ENCODE results near the gene OR5A2. TPM values are rescaled to one million over a fixed set of nuclear protein-coding genes. Genes with fewer than 3 reads are reported as not detected.

OR5A2 gene
- total RNA-seq (not detected), polyA plus RNA-seq (not detected), total RNA-seq (not detected)

DNA sequence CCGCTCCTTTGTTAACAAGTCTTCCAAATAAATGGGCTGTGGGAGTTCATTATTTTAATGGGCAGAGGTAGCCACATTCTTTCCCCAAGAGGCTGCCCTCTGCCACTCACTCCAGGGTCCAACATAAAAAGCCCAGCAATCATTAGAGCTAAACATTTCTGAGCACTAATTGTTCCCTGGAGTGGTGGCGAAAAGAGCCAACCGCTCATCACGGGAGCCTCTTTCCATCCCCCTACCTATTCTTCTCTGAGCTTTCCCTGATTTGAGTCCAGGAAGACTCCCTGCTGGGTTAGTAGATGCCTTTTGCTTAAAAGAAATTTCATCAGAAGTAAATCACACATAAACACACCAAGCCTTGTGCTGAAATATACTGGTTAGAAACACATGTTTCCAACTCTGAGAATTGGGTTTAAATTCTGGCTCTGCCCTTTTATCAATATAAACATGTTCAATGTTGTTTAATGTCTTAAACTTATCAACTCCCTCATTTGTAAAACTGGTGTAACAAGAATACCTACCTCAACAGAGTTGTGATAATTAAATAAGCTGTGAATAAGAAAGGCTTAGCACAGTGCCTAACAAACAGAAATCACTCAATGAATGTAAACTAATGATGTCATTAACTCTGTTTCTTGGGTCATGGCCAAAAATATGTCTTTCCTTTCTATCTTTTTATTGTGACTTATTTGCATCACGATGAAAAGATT is at the start of gene OR5A2:
OR5A2 (minus strand) TSS at position 53 of the 707 bp plus-strand sequence. CDS start 3,460 bp downstream, outside the sequence.
- no peaks in the 10 kb centered on the region for H3K9me3 ChIP-seq (ENCODE audit: control insufficient read depth in 2 of 3, low read length in 3 of 3)
- no peaks in the 10 kb centered on the region for H3K36me3 Mint-ChIP-seq
- CTCF ChIA-PET, result no interaction called here
- no peak within 1 kb of the TSS for H3K27ac ChIP-seq (ENCODE audit: low read depth, low read length)
- H3K36me3 ChIP-seq (ENCODE audit: control insufficient read depth in 2 of 3, insufficient read depth in 3 of 3, low read length in 3 of 3), result no peaks in the 10 kb centered on the region
- H3K27me3 ChIP-seq (ENCODE audit: control insufficient read depth in 2 of 2, insufficient read depth in 2 of 2, low read length in 2 of 2), result peaks cover 0 to 1% of the 10 kb centered on the region in 2 donors
- H3K27me3 Mint-ChIP-seq, result peaks cover 4 to 18% (median 10%) of the 10 kb centered on the region in 5 donors
- H3K4me3 Mint-ChIP-seq, result no peak within 1 kb of the TSS
- H3K4me3 ChIP-seq (ENCODE audit: low read length), result no peak within 1 kb of the TSS
- intact Hi-C loops (cut with micrococcal nuclease), result no loop called here
- H3K4me1 Mint-ChIP-seq, result peaks cover 0 to 3% (median 0%) of the 10 kb centered on the region in 7 donors
- no peak within 1 kb of the TSS for H3K27ac Mint-ChIP-seq
- no peak for DNase-seq
- no peaks in the 10 kb centered on the region for H3K4me1 ChIP-seq (ENCODE audit: control insufficient read depth in 2 of 2, insufficient read depth in 2 of 2, low read length in 2 of 2)
- POLR2A ChIA-PET, result no interaction called here
- H3K9me3 Mint-ChIP-seq, result no peaks in the 10 kb centered on the region
- no peak for ATAC-seq

DNA sequence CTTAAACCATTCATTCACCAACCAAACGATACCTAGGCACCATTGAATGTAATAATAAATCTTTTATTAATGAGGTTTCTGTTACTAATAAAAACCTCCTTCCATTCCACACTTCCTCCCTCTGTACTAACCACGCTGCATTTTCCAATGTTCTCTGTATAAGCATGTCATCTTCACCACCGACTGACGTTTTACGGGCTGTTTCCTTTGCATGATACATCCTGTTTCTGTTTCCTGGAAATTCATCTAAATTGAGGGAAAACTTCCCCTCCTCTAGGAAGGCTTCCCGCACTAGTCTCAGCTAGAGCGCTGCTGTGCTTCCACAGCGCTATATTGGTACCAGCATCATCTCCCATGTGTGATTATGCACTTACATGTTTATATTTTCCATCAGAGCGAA is 49.0 kb upstream of the OR5A2 start:
- no peaks in the 10 kb centered on the region for H3K36me3 Mint-ChIP-seq
- no peak for ATAC-seq
- no peaks in the 10 kb centered on the region for H3K27me3 ChIP-seq (ENCODE audit: control insufficient read depth in 2 of 2, insufficient read depth in 2 of 2, low read length in 2 of 2)
- intact Hi-C loops (cut with micrococcal nuclease), result no loop called here
- H3K4me3 ChIP-seq (ENCODE audit: low read length), result no peak overlapping the region
- DNase-seq, result no peak
- no peaks in the 10 kb centered on the region for H3K9me3 ChIP-seq (ENCODE audit: control insufficient read depth in 2 of 3, low read length in 3 of 3)
- no peaks in the 10 kb centered on the region for H3K36me3 ChIP-seq (ENCODE audit: control insufficient read depth in 2 of 3, insufficient read depth in 3 of 3, low read length in 3 of 3)
- ChIA-PET POLR2A (no interaction called here), CTCF (interaction anchor here (0.6 kb wide), 1 partner anchor 46 kb away, joined by 3 read pairs; no protein-coding TSS in a partner anchor)
- H3K27ac Mint-ChIP-seq, result no peak overlapping the region
- peaks cover 8 to 35% (median 15%) of the 10 kb centered on the region in 5 donors for H3K27me3 Mint-ChIP-seq
- no peak overlapping the region for H3K27ac ChIP-seq (ENCODE audit: low read depth, low read length)
- no peak overlapping the region for H3K4me3 Mint-ChIP-seq
- H3K9me3 Mint-ChIP-seq, result no peaks in the 10 kb centered on the region
- H3K4me1 ChIP-seq (ENCODE audit: control insufficient read depth in 2 of 2, insufficient read depth in 2 of 2, low read length in 2 of 2), result no peaks in the 10 kb centered on the region
- no peaks in the 10 kb centered on the region for H3K4me1 Mint-ChIP-seq

GRCh38 chr11:59473015-59473414 is 46.8 kb upstream of the OR5A2 start, which contains the start of gene OR4D10:
TSS of gene OR4D10 (plus strand) at chr11:59473315. CDS start at chr11:59477430, 4,115 bp downstream.
- Mint-ChIP-seq H3K27me3 (peaks cover 9 to 39% (median 16%) of the 10 kb centered on the region in 5 donors), H3K4me3 (no peak within 1 kb of the TSS), H3K36me3 (no peaks in the 10 kb centered on the region), H3K9me3 (no peaks in the 10 kb centered on the region), H3K27ac (no peak within 1 kb of the TSS), H3K4me1 (no peaks in the 10 kb centered on the region)
- H3K27ac ChIP-seq (ENCODE audit: low read depth, low read length), result no peak within 1 kb of the TSS
- H3K27me3 ChIP-seq (ENCODE audit: control insufficient read depth in 2 of 2, insufficient read depth in 2 of 2, low read length in 2 of 2), result no peaks in the 10 kb centered on the region
- no peak for ATAC-seq
- ChIA-PET POLR2A (no interaction called here), CTCF (no interaction called here)
- H3K4me3 ChIP-seq (ENCODE audit: low read length), result no peak within 1 kb of the TSS
- no peak for DNase-seq
- no peaks in the 10 kb centered on the region for H3K4me1 ChIP-seq (ENCODE audit: control insufficient read depth in 2 of 2, insufficient read depth in 2 of 2, low read length in 2 of 2)
- no peaks in the 10 kb centered on the region for H3K9me3 ChIP-seq (ENCODE audit: control insufficient read depth in 2 of 3, low read length in 3 of 3)
- no peaks in the 10 kb centered on the region for H3K36me3 ChIP-seq (ENCODE audit: control insufficient read depth in 2 of 3, insufficient read depth in 3 of 3, low read length in 3 of 3)
- intact Hi-C loops (cut with micrococcal nuclease), result no loop called here

GRCh38 chr11:59463190-59463641 is 37.0 kb upstream of the OR5A2 start:
- Histone ChIP-seq H3K4me3 (ENCODE audit: low read length) (no peak overlapping the region), H3K27me3 (ENCODE audit: control insufficient read depth in 2 of 2, insufficient read depth in 2 of 2, low read length in 2 of 2) (no peaks in the 10 kb centered on the region), H3K36me3 (ENCODE audit: control insufficient read depth in 2 of 3, insufficient read depth in 3 of 3, low read length in 3 of 3) (no peaks in the 10 kb centered on the region), H3K4me1 (ENCODE audit: control insufficient read depth in 2 of 2, insufficient read depth in 2 of 2, low read length in 2 of 2) (no peaks in the 10 kb centered on the region), H3K9me3 (ENCODE audit: control insufficient read depth in 2 of 3, low read length in 3 of 3) (no peaks in the 10 kb centered on the region), H3K27ac (ENCODE audit: low read depth, low read length) (no peak overlapping the region)
- H3K27ac Mint-ChIP-seq, result no peak overlapping the region
- ChIA-PET POLR2A (no interaction called here), CTCF (no interaction called here)
- peaks cover 9 to 42% (median 38%) of the 10 kb centered on the region in 5 donors for H3K27me3 Mint-ChIP-seq
- H3K9me3 Mint-ChIP-seq, result peaks cover 0 to 4% (median 0%) of the 10 kb centered on the region in 11 donors
- no peak overlapping the region for H3K4me3 Mint-ChIP-seq
- H3K4me1 Mint-ChIP-seq, result no peaks in the 10 kb centered on the region
- intact Hi-C loops (cut with micrococcal nuclease), result no loop called here
- no peak for ATAC-seq
- DNase-seq, result no peak
- no peaks in the 10 kb centered on the region for H3K36me3 Mint-ChIP-seq

DNA sequence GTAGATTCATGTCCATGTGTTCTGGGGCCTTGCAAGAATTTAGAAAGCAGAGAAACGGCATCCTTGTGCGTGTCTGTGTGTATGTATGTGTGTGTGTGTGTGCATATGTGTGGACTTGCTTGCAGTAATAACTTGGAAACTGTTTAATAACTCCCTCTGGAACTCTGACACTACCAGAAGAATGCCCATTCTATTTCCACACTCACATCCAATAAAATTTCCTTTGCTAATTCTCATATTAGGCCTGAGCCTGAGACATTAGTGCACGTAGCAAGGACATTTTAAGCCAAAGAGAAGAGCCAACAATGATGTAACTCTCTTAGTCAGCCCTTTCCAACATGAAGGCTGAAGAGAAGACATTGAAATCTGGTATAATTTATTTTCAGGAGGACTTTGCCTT is 33.7 kb upstream of the OR5A2 start:
- Mint-ChIP-seq H3K4me3 (no peak overlapping the region), H3K27me3 (peaks cover 10 to 43% (median 32%) of the 10 kb centered on the region in 5 donors), H3K27ac (no peak overlapping the region), H3K36me3 (no peaks in the 10 kb centered on the region), H3K9me3 (no peaks in the 10 kb centered on the region), H3K4me1 (no peaks in the 10 kb centered on the region)
- H3K36me3 ChIP-seq (ENCODE audit: control insufficient read depth in 2 of 3, insufficient read depth in 3 of 3, low read length in 3 of 3), result no peaks in the 10 kb centered on the region
- ATAC-seq (no peak), DNase-seq (no peak)
- CTCF ChIA-PET, result no interaction called here
- H3K4me3 ChIP-seq (ENCODE audit: low read length), result no peak overlapping the region
- POLR2A ChIA-PET, result no interaction called here
- H3K9me3 ChIP-seq (ENCODE audit: control insufficient read depth in 2 of 3, low read length in 3 of 3), result no peaks in the 10 kb centered on the region
- no peaks in the 10 kb centered on the region for H3K27me3 ChIP-seq (ENCODE audit: control insufficient read depth in 2 of 2, insufficient read depth in 2 of 2, low read length in 2 of 2)
- no peak overlapping the region for H3K27ac ChIP-seq (ENCODE audit: low read depth, low read length)
- H3K4me1 ChIP-seq (ENCODE audit: control insufficient read depth in 2 of 2, insufficient read depth in 2 of 2, low read length in 2 of 2), result no peaks in the 10 kb centered on the region
- intact Hi-C loops (cut with micrococcal nuclease), result no loop called here

GRCh38 chr11:59456661-59457060 is 30.4 kb upstream of the OR5A2 start, which contains the start of gene OR4D6:
TSS of gene OR4D6 (plus strand) at chr11:59456961. CDS start at chr11:59456961, 0 bp downstream.
- H3K4me3 Mint-ChIP-seq, result no peak within 1 kb of the TSS
- H3K27ac Mint-ChIP-seq, result no peak within 1 kb of the TSS
- intact Hi-C loops (cut with micrococcal nuclease), result no loop called here
- no peak within 1 kb of the TSS for H3K4me3 ChIP-seq (ENCODE audit: low read length)
- DNase-seq (no peak), ATAC-seq (no peak)
- no peaks in the 10 kb centered on the region for H3K4me1 ChIP-seq (ENCODE audit: control insufficient read depth in 2 of 2, insufficient read depth in 2 of 2, low read length in 2 of 2)
- POLR2A ChIA-PET, result no interaction called here
- H3K36me3 Mint-ChIP-seq, result no peaks in the 10 kb centered on the region
- H3K27me3 Mint-ChIP-seq, result peaks cover 5 to 33% (median 11%) of the 10 kb centered on the region in 5 donors
- no peaks in the 10 kb centered on the region for H3K9me3 ChIP-seq (ENCODE audit: control insufficient read depth in 2 of 3, low read length in 3 of 3)
- no peaks in the 10 kb centered on the region for H3K4me1 Mint-ChIP-seq
- no peaks in the 10 kb centered on the region for H3K9me3 Mint-ChIP-seq
- H3K27me3 ChIP-seq (ENCODE audit: control insufficient read depth in 2 of 2, insufficient read depth in 2 of 2, low read length in 2 of 2), result no peaks in the 10 kb centered on the region
- H3K36me3 ChIP-seq (ENCODE audit: control insufficient read depth in 2 of 3, insufficient read depth in 3 of 3, low read length in 3 of 3), result no peaks in the 10 kb centered on the region
- CTCF ChIA-PET, result no interaction called here
- H3K27ac ChIP-seq (ENCODE audit: low read depth, low read length), result no peak within 1 kb of the TSS

- ChIA-PET POLR2A (no interaction called here), CTCF (no interaction called here)
- Histone ChIP-seq H3K4me1 (ENCODE audit: control insufficient read depth in 2 of 2, insufficient read depth in 2 of 2, low read length in 2 of 2) (no peaks in the 10 kb centered on the region), H3K27me3 (ENCODE audit: control insufficient read depth in 2 of 2, insufficient read depth in 2 of 2, low read length in 2 of 2) (no peaks in the 10 kb centered on the region), H3K27ac (ENCODE audit: low read depth, low read length) (no peak overlapping the region), H3K9me3 (ENCODE audit: control insufficient read depth in 2 of 3, low read length in 3 of 3) (no peaks in the 10 kb centered on the region), H3K36me3 (ENCODE audit: control insufficient read depth in 2 of 3, insufficient read depth in 3 of 3, low read length in 3 of 3) (no peaks in the 10 kb centered on the region), H3K4me3 (ENCODE audit: low read length) (no peak overlapping the region)
- DNase-seq, result no peak
- intact Hi-C loops (cut with micrococcal nuclease), result no loop called here
- H3K4me1 Mint-ChIP-seq, result no peaks in the 10 kb centered on the region
- H3K4me3 Mint-ChIP-seq, result no peak overlapping the region
- peaks cover 5 to 12% (median 7%) of the 10 kb centered on the region in 5 donors for H3K27me3 Mint-ChIP-seq
- H3K9me3 Mint-ChIP-seq, result peaks cover 0 to 19% (median 6%) of the 10 kb centered on the region in 11 donors
- H3K36me3 Mint-ChIP-seq, result peaks cover 0 to 5% (median 0%) of the 10 kb centered on the region in 5 donors
- no peak overlapping the region for H3K27ac Mint-ChIP-seq
- ATAC-seq, result no peak
Observed at GRCh38 chr11:59448484-59448883, 22.3 kb upstream of the OR5A2 start.

Data from naive thymus-derived CD4-positive, alpha-beta T cell (primary cell).